HG03139 (cell line): ENCODE results near the gene ZNF521.

Source experiments
- ATAC-seq: cut with Tn5 transposase; IDR thresholded peaks from one replicate; pipeline ENCODE4 v1.9.1; 2021; ENCODE audit not compliant: unreplicated experiment

ZNF521 gene

DNA sequence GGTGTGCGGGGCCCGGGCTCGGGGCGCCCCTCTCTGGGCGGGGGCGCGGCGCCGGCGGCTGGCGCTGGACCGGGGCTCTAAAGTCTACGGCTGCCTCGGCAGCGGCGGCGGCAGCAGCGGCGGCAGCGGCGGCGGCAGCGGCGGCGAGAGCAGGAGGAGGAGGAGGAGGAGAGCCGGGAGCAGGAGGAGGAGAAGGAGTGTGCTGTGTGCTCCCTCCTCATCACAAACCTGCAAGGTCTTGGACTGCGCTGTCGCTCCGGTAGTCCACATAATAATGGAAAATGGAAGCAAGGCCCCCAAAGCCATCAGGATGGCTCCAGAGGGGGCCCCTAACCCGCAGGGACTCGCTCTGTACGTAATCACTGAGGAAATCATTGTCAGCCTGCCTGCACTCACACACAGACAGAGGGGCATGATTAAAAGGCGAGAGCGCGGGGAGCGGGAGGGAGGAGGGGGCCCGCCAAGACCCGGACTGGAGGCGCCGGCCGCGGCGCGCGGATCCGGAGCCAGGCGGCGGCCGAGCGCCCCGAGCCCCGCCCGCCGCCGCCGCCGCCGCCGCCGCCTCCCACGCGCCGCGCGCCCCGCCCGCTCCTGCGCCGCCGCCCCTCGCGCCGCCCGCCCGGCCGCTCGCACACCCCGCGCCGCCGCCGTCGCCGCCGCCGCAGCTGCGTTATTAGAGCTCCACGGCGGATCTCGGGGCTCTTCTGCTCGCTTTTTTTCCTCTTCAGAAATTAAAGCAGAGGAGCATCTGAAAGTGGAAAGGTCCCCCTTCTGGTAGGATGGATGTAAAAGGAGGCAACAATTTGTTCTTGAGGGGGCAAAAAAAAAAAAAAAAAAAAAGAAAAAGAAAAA is at the start of gene ZNF521:
Gene ZNF521, minus strand, starts transcription at position 390 of the 852 bp plus-strand sequence. CDS start 1,220 bp downstream, outside the sequence.
- peak; percentile 65 for ATAC-seq

DNA sequence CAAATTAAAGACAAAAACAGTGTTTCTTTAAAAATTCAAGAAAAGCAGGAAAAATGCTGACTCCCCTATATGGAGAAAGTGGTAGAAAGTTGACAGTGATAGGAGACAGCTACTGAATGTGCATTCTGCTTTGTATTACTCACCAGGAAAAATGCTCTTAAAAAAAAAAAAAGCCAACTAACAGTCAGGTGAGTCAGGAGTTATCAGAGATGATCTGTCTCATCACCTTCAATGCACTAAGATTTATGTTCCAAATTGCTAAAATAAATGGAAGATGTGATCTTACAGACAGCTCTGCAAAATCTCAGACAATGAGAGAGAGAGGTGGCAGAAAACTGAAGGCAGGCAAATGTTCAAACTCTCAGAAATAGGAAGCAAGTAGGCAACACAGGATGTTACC is 47.6 kb upstream of the ZNF521 start:
- no peak for ATAC-seq

DNA sequence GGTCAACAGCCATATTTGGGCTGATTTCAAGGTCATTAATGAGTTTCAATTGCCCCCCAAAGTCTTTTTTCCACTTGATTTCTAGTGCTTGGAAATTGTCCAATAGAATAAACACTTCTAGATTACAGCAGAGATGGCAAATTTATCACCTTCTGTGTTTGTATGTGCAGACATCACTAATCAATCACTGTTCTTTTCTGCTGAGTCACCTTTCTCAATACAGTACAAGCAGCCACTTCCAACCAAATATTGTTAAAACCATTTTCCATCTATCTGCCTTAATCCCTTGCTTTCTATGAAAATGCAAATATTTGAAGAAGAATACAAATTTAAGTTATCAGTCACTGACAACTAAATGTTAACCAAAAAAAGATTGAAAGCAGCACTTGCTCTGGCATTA is 40.2 kb upstream of the ZNF521 start:
- ATAC-seq, result no peak

DNA sequence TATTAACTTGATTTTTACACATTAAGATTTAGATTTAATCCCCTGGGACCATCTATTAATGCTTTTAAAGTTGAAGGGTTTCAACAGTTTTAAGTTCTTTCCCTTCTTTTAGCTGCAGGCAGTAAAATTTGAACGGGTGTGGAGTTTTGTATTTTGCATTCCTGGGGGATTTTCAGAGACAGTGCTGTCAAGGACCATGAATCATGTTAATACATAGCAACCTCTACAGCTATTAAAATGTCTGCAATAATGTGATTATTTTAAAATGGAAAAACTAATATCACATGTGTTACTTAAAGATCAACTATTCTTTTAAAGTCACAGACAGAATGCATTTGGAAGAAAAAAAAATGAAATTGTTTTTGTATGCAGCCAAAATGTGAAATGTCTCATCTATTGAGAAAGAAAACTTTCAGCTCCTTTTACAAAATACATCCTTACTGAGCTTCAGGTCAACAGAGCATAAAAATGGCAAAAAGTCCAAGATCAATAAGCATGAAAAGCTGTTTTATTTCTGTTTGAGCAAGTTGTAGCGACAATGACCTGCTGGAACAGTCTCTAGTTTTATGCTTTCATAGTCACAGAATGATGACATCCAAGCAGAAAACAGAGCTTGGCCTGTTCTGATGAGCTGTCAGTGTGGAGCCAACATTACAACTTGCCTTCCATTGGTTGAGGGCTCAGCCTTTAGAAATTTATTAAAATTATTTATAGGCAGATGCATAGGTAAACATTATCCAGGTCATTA is 21.6 kb upstream of the ZNF521 start:
- ATAC-seq, result no peak

DNA sequence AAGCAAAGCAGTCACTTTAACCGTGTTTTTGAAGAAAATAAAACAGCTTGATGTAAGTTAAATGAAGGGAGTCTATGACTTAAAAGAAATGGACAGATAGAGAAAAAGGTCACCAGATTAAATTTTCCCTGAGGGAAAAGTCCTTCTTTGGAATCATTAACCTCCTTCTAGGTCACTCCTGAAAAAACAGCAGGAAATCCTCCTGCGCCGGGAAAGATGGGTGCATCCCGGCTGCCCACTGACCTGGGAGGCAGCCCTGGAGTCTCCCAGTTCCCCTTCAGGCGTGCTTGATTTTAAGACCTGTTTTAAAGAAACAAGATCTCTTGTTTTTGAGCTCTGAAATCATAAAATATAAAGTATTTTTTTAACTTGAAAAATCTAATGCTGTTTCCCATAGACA is 18.4 kb upstream of the ZNF521 start:
- no peak for ATAC-seq

DNA sequence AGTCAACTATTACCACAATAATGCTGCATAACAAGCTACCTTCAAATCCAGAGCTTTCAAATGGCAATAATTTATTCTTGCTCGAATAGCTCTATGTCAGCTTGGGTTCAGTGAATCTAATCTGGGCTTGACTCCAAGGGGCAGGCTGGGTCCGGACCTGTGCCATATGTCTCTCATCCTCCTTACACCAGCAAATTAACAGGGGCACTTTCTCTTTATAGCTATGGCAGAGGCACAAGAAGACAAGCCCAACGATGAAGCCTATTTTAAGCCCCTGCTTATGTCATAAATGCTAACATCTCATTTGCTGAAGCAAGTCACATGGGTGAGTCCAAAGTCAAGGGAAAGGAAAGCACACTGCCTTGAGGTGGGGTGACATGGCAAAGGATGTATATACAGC is 13.3 kb upstream of the ZNF521 start:
- no peak for ATAC-seq

DNA sequence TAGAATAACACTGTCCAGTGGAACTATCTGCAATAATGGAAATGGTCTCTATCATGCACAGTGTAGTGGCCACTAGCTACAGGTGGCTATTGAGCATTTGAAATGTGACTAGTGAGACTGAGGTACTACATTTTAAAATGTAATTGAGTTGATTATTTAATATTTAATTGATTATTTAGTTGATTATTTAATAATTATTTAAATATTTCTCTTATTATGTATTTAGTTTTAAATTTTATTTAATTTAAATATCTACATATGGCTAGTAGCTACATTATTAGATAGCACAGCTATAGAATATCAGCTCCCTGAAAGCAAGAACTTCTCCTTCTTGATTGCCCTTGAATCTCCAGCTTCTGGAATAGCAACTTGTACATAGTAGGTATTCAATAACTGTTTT is 12.8 kb upstream of the ZNF521 start:
- no peak for ATAC-seq

DNA sequence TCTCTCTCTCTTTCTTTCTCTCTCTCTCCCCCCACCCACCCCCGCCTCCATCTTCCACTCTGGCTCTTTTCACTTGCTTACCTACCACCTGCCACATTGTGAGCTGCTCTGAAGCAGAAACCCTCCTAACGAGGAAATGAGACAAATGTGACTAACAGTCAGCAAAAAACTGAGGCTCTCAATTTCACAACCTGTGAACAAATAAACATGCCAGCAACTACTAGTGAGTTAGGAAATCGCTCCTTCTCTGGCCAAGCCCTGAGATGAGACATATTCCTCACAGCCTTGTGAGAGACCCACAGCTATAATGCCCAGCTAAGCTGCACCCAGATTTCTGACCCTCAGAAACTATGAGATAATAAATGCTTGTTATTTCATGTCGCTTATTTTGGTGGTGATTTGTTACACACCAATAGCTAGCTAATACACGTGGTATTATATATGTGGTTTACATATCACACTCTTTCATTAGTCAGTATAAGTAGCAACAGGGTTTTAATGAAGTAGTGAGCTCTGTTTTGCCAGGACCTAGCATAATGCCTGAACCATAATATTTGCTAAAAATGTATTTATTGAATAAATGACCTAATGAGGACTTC is 8.4 kb upstream of the ZNF521 start:
- ATAC-seq, result no peak

DNA sequence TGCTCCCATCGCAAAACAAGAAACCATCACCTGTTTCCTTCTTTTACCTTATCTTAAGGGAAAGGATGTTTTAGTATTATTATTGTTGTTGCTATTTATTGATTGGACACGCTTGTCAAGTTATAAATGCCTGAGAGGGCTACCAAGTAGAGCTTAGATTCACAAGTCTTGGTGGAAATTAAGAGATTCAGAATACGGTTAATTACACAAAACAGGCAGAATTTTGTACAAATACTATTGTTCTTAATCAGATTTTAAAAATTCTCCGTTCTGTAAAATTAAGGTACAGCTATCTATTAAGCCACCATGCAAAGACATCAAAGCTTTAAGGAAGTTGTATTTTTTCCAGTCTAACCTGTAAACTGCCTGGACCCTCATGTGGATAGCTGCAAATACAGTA is 1.1 kb upstream of the ZNF521 start:
- no peak for ATAC-seq

DNA sequence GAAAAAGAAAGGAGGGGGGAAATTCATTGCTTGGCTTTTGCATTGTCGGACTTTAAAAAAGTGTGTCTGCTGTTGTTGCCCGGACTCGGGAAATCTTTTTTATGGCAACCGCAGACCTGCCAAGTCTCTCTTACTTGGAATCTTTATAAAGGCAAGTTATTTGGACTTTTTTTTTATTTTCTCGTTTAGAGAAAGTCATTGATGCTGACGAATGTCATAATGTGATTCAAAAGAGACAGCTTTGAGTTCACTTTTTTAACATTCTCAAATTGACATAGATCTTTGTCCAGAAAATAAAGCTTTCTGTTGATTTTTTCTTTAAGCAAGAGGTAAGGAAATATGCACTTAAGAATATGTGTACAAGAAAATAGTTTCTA is 651 bp upstream of the ZNF521 start:
- no peak for ATAC-seq

DNA sequence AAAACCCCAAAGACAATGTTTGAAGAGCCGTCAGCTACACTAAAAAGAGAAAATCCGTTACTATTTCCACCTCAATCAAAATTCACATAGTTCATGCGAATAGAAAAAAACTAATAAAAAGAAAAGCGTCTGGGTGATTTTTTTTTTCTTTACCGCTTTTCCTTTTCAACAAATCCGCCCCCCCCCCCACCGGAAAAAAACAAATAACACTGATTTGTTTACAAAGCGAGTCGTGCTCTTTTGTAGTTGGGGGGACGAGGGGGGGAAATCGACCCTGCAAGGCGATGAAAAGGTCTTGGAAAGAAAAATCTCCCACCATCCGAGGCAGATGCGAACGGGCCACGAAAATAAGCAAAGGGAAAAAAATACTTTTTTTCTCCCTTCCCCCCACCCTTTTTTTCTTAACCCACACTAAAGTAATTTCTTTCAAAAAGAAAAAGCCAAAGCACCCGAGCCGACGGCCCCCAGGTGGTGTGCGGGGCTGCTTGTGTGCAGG is 638 bp downstream of the ZNF521 start:
- ATAC-seq, result no peak

DNA sequence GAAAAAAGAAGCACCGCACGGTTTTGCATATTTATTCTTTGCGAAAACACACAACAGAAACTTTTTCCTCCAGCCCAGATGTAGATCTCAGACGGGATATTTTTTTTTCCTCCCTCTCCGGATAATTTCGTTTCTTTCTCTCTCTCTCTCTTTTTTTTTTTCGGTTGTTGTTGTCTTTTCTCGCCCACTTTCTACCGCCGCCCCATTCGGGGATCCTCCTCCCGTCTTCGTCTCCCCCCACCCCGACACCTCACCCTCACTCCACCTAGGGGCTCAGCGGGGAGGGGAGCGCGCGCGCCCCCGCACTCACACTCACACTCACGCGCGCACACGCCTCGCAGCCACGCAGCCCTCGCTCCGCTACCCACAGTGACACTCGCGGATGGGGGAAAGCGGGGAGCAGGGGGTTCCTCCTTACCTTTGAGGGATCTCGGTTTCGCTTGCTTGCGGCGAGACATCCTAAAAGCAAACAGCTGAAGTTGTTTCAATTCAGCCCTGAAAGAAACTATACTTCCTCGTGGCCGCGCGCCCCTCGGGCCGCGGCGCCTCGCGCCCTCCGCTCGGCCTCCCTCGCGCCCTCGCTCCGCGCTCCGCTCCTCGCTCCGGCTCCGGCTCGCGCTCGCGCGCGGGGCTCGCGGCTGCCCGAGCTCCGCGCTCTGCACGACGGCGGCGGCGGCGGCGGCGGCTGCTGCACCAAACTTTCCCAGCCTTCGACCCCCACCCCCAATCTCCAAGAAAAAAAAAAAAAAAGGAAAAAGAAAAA is 1.3 kb downstream of the ZNF521 start:
- no peak for ATAC-seq

DNA sequence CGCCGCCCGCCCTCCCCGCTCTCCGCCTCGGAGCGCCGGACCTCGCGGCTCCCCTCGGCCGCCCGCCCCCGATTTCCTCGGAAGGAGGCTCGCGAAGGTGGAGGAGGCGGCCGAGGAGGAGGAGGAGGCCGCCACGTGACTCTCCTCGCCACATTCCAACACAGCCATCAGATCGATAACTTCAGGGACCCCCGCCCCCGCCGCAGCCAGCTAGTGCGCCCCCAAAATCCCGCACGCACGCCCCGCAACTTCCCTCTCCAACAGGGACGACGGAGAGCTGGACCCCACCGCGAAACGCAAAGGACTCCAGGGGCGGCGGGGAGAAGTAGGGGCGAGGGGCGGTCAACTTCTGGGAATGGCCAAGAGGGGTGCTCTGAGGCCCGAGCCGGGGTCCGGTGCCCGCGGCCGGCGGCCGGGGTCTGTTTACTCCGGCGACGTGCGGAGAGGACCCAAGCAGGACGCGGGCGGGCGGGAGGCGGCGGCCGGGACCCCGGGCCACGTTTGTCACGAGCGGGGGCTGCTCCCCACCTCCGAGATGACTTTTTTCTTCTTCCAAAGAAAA is 2.0 kb downstream of the ZNF521 start:
- no peak for ATAC-seq

DNA sequence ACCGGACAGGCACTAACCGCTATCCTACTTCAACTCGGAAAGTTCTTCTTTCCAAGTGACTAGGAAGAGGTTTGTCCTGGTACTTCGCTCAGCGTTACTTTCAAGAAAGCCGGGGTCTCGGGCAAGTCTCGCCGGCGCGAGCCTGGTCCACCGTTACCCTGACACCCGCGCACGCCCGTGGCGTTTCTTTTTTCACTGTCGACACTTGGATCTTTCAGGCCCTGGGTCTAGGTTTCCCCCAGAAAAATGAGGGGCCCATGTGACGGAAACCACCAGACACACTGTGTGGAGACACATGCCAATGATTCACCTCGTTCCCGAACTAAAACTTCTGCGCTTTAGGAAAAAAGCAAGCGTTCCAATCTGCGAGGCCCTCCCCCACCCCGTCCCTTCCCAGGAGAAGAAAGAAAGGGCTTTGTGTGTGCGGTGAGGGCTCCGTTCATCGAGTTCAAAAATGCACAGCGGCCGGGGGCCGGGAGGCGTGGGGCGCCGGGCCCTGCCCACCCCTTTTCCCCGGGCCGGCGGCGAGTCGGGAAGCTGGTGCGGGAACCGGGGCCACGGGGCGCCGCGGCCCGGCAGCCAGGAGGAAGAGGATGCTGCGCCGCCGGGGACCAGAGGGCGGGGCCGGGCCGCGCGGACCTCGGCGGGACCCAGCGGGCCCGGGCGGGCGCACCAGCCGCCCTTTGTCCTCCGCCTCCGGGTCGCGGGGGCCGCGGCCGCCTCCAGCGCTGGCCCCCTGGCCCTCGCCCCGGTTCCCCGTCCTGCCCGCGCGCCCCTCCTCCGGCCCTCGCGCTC is 2.6 kb downstream of the ZNF521 start:
- ATAC-seq, result no peak

DNA sequence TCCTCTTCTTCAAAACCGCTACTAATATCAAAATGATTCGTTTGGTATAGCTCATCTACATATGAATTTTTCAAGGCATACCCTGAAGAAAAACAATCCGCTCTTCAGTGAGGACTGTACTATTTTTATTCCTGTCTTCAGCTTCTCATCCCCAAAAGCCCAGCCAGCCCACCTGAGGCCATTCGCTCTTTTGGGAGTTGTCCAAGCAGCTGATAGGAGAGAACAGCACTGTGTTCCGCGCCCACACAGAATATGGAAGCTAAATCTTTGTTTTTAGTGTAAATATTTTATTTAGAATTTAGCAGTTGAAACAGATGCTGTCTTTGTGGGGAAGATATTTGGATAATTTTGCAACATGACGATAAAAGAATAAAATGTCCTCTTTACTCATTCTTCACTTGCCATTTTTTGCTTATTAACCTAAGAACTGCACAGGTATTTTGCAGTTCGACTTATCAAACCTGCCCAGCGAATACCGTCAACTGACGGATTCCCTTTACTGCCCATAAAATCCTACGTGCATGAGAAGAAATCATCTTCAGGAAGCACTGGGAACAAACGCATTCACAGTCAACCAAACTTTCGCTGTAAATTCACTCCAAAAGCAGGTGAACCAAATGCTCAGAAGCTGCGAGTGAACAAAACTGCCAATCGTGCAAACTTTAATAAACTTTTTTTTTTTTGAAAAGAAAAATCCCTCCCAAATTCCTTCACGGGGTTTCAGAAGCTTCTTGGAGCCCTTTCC is 3.4 kb downstream of the ZNF521 start:
- no peak for ATAC-seq

DNA sequence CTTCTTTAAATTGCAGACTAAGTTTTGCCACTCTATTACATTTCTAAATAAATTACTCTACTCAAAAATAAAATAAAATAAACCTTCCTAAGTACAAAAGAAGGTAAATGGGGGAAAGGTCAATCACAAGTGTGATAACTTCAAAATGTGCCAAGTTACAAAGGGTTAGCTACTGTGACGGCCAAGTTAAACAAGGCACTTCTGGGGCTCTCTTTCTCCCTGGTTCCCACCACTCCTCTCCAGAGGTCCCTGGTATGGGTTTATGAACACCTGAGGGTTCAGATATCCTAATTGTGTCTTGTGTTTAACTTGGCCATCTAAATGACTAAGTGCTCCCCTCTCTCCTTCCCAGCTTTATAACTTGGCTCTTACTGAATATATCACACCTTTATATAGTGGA is 5.4 kb downstream of the ZNF521 start:
- ATAC-seq, result no peak

DNA sequence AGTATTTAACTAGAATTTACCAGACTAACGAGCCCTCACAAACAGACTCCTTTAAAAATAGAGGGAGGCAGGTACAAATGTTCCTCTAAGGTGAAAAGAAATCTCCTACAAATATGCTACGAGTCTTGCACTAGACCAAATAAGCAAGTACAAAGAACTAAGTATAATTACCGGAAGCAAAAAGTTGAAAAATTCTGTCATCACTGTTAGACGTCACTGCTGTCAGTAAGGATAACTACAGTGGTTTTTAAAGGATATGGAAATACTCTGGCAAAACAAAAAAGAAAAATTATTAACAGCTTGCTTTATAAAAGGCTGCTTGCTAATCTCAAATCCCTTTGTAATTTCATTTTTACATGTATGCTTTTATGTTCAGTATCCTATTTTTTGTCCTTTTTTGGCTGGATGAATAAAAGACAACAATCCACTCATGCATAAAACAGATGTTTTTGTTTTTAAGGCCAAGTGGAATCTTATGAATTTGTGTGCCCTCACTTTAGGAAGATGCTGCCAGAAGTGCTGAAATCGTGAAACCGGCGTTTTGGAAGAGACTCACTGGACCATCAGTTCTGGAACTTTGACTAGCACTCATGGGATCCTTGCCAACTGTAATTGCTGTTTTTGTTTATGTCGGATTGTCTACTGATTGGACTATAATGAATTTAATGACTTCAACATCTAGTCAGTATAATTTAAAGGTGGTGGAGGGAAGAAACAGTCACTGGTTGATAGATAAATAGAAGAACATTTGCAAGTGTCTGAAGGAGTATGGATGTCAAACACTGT is 6.7 kb downstream of the ZNF521 start:
- no peak for ATAC-seq

DNA sequence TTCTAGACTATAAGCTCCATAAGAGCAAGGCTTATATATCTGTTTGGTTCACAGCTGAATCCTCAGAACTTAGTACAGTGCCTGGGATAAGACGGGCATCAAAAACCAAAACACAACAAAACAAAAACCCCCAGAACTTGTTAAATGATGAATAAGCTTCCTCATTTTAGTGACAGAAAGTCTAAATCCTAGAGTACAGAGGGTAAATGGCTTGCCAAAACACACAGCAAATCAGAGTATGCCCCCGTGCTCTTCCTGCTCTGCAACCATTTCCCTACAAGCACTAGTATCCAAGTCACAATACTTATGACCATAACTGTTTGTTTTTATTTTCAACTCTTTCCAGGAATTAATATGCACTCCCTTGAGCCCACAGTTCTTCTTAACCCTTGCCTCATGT is 10.1 kb downstream of the ZNF521 start:
- no peak for ATAC-seq

DNA sequence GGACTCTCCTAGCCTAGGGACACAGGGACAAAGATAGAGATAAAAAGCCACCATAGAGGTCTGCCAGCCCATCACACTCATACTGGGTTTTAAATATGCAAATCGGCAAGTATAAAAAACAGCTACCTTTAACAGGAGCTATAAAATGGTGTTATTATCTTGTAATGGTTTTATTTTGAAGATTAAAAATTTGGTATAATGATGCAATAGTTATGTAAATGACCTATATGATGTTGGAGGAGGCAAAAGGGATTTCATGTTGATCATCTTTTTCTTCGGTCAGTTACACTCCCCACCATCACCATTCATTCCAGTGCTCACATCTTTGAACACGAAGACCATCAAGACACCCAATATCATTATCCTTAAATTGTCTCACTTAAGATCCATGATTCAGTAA is 11.2 kb downstream of the ZNF521 start:
- no peak for ATAC-seq
